ENCODE data around the gene CSF3R.

- TF ChIP-seq, protein P1, sequence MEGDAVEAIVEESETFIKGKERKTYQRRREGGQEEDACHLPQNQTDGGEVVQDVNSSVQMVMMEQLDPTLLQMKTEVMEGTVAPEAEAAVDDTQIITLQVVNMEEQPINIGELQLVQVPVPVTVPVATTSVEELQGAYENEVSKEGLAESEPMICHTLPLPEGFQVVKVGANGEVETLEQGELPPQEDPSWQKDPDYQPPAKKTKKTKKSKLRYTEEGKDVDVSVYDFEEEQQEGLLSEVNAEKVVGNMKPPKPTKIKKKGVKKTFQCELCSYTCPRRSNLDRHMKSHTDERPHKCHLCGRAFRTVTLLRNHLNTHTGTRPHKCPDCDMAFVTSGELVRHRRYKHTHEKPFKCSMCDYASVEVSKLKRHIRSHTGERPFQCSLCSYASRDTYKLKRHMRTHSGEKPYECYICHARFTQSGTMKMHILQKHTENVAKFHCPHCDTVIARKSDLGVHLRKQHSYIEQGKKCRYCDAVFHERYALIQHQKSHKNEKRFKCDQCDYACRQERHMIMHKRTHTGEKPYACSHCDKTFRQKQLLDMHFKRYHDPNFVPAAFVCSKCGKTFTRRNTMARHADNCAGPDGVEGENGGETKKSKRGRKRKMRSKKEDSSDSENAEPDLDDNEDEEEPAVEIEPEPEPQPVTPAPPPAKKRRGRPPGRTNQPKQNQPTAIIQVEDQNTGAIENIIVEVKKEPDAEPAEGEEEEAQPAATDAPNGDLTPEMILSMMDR (IDR thresholded peaks at IDR 0.05; ENCODE audit: low read depth, low read length, poor library complexity, severe bottlenecking) = no peak
- TF ChIP-seq EZH2phosphoT487 (IDR thresholded peaks at IDR 0.05; ENCODE audit: borderline replicate concordance, low read length) = no peak
Observed at GRCh38 chr1:36471830-36472641, 10.7 kb downstream of the CSF3R start.
